A673 (cell line): ENCODE data around the gene TIMM8A. TPM values are rescaled to one million over a fixed set of nuclear protein-coding genes. Genes with fewer than 3 reads are reported as not detected.

Source experiments
- BruUV-seq: library from RNA; stranded (reverse); fragments of 400-500 nt; replicated peaks from 2 replicates; lab custom pipeline; 2021; lab: Mats Ljungman, UMichigan
- CTCF ChIA-PET: fragments of 300-600 bp; sonication (Branson Sonifier 250); formaldehyde crosslinking; loops from one replicate; lab custom pipeline; 2022; ENCODE audit warnings: antibody characterized with exemption; lab: Charles Lee
- POLR2A ChIA-PET: fragments of 300-600 bp; sonication (Branson Sonifier 250); formaldehyde crosslinking; loops from one replicate; lab custom pipeline; 2022; ENCODE audit warnings: antibody characterized with exemption; ENCODE audit not compliant: low non-redundant PET; lab: Charles Lee
- DNase-seq: peaks from one replicate; pipeline ENCODE4 v3.0.0-alpha.2; 2015; ENCODE audit warnings: low spot score
- H3K27ac ChIP-seq: fragments of 200-600 bp; sonication (generic); 2 replicates; pipeline ENCODE4 v1.5.1; 2016; ENCODE audit warnings: mixed run types, low read depth, mild to moderate bottlenecking, mixed read lengths, antibody characterized with exemption, low read length; ENCODE audit not compliant: poor library complexity, severe bottlenecking
- H3K27me3 ChIP-seq: fragments of 200-600 bp; sonication (generic); replicated peaks from 2 replicates; pipeline ENCODE4 v1.6.1; 2017; ENCODE audit warnings: mixed run types, low read depth, mild to moderate bottlenecking, mixed read lengths, antibody characterized with exemption, low read length; ENCODE audit not compliant: insufficient read depth, poor library complexity
- H3K36me3 ChIP-seq: fragments of 200-600 bp; sonication (generic); 2 replicates; pipeline ENCODE4 v1.6.1; 2016; ENCODE audit warnings: mixed run types, mild to moderate bottlenecking, mixed read lengths, antibody characterized with exemption, low read length; ENCODE audit not compliant: insufficient read depth, poor library complexity, severe bottlenecking
- H3K4me1 ChIP-seq: fragments of 200-600 bp; sonication (generic); 2 replicates; pipeline ENCODE4 v1.6.1; 2017; ENCODE audit warnings: mixed run types, mild to moderate bottlenecking, mixed read lengths, antibody characterized with exemption, low read length; ENCODE audit not compliant: insufficient read depth, poor library complexity, severe bottlenecking
- H3K4me3 ChIP-seq: fragments of 200-600 bp; sonication (generic); 2 replicates; pipeline ENCODE4 v1.5.1; 2016; ENCODE audit warnings: low read depth, mixed run types, mild to moderate bottlenecking, mixed read lengths, low read length; ENCODE audit not compliant: poor library complexity, severe bottlenecking
- H3K9me3 ChIP-seq: fragments of 200-600 bp; sonication (generic); 2 replicates; pipeline ENCODE4 v1.6.1; 2016; ENCODE audit warnings: mixed run types, low read depth, mild to moderate bottlenecking, mixed read lengths, antibody characterized with exemption, low read length; ENCODE audit not compliant: poor library complexity, severe bottlenecking
- CTCF ChIP-seq: fragments of 300-800, 200-600 bp; sonication (generic); conservative IDR thresholded peaks from 2 replicates; pipeline ENCODE4 v1.5.1; 2017; ENCODE audit warnings: low read depth, mild to moderate bottlenecking, antibody characterized with exemption, low read length, moderate library complexity, mixed read lengths
- EZH2 ChIP-seq: fragments of 200-600 bp; sonication (generic); IDR thresholded peaks from 2 replicates; pipeline ENCODE4 v1.6.1; 2017; ENCODE audit warnings: borderline replicate concordance, low read depth, mild to moderate bottlenecking, mixed read lengths, antibody characterized with exemption, low read length; ENCODE audit not compliant: poor library complexity, severe bottlenecking
- intact Hi-C: fragments of 100-400 bp; cut with micrococcal nuclease; formaldehyde crosslinking; loops from one replicate; pipeline ENCODE4 v1.10.0; 2022; ENCODE audit not compliant: unreplicated experiment
- total RNA-seq: library from RNA; stranded (reverse); gene quantifications from 2 replicates; pipeline ENCODE4 v1.2.3, GENCODE V29; 2021

The TIMM8A gene
- total RNA-seq, 1 experiment from 2014 or later: 44.5 TPM

GRCh38 chrX:101377547-101377946 is 29.0 kb upstream of the TIMM8A start:
- POLR2A ChIA-PET: no interaction called here
- Histone ChIP-seq H3K36me3 (no peaks in the 10 kb centered on the region), H3K9me3 (no peaks in the 10 kb centered on the region), H3K27me3 (no peaks in the 10 kb centered on the region), H3K4me3 (no peak overlapping the region), H3K4me1 (no peaks in the 10 kb centered on the region), H3K27ac (no peak overlapping the region)
- BruUV-seq: no TSS peak
- CTCF ChIA-PET: no interaction called here
- DNase-seq: no peak
- TF ChIP-seq EZH2: no peak
- no peak for TF ChIP-seq CTCF
- intact Hi-C loops: loop anchor here (10.0 kb wide), 1 partner anchor 63 kb away; no protein-coding TSS in a partner anchor

GRCh38 chrX:101370888-101371504 is 22.5 kb upstream of the TIMM8A start:
- Histone ChIP-seq H3K4me1 (no peaks in the 10 kb centered on the region), H3K36me3 (no peaks in the 10 kb centered on the region), H3K9me3 (no peaks in the 10 kb centered on the region), H3K27me3 (no peaks in the 10 kb centered on the region), H3K27ac (no peak overlapping the region), H3K4me3 (no peak overlapping the region)
- TF ChIP-seq EZH2 (no peak), CTCF (no peak)
- BruUV-seq: no TSS peak
- ChIA-PET POLR2A (no interaction called here), CTCF (no interaction called here)
- DNase-seq: no peak
- intact Hi-C loops: loop anchor here (10.0 kb wide), 1 partner anchor 56 kb away; no protein-coding TSS in a partner anchor

- TF ChIP-seq EZH2 (no peak), CTCF (no peak)
- H3K36me3 ChIP-seq: no peaks in the 10 kb centered on the region
- H3K4me1 ChIP-seq: no peaks in the 10 kb centered on the region
- H3K9me3 ChIP-seq: no peaks in the 10 kb centered on the region
- H3K27ac ChIP-seq: no peak overlapping the region
- no TSS peak for BruUV-seq
- ChIA-PET POLR2A (no interaction called here), CTCF (no interaction called here)
- no peaks in the 10 kb centered on the region for H3K27me3 ChIP-seq
- no peak for DNase-seq
- intact Hi-C loops: loop anchor here (10.0 kb wide), 1 partner anchor 55 kb away; no protein-coding TSS in a partner anchor
- H3K4me3 ChIP-seq: no peak overlapping the region
Measured at GRCh38 chrX:101369687-101370086, 21.1 kb upstream of the TIMM8A start.
